Omental fat pad (tissue), 4 donors: ENCODE data around the gene MTOR. TPM values are rescaled to one million over a fixed set of nuclear protein-coding genes. Genes with fewer than 3 reads are reported as not detected.

Experiments used
- ATAC-seq: fragments of 150-250 bp; one replicate; pipeline ENCODE4 v1.9.1; 2016; ENCODE audit warnings: mild to moderate bottlenecking, moderate library complexity; ENCODE audit not compliant: low FRiP score
- DNase-seq: peaks from one replicate; pipeline ENCODE4 v3.0.0-alpha.2; 2019; ENCODE audit warnings: low spot score
- CTCF ChIP-seq, 3 donors: fragments of 450-650 bp; IDR thresholded peaks; one replicate each; pipeline ENCODE4 v1.5.1; 2016 to 2017; ENCODE audit warnings: antibody characterized with exemption in 3 of 3, mild to moderate bottlenecking in 3 of 3, moderate library complexity in 2 of 3
- total RNA-seq, 4 donors: library from RNA; depleted of rRNA; stranded (reverse); fragments of >200 nt; gene quantifications; one replicate each; pipeline ENCODE4 v1.1.0, GENCODE V29; 2016

MTOR gene
- total RNA-seq, 4 donors from 2014 or later: 38.0 to 48.2 (median 43.6) TPM

GRCh38 chr1:11245248-11245647, 17.1 kb downstream of the MTOR start:
- TF ChIP-seq CTCF (IDR thresholded peaks at IDR 0.05): no peak
- ATAC-seq (no peak), DNase-seq (no peak)

- ATAC-seq: no peak
- DNase-seq: no peak
- no peak for TF ChIP-seq CTCF (IDR thresholded peaks at IDR 0.05)
Observed at GRCh38 chr1:11238311-11238710, 24.0 kb downstream of the MTOR start.

GRCh38 chr1:11237356-11237755, 25.0 kb downstream of the MTOR start:
- DNase-seq: no peak
- no peak for TF ChIP-seq CTCF (IDR thresholded peaks at IDR 0.05)
- ATAC-seq: no peak

- ATAC-seq (no peak), DNase-seq (no peak)
- no peak for TF ChIP-seq CTCF (IDR thresholded peaks at IDR 0.05)
Observed at GRCh38 chr1:11233208-11233607, 29.1 kb downstream of the MTOR start.

GRCh38 chr1:11229203-11229602, 33.1 kb downstream of the MTOR start:
- ATAC-seq: no peak
- no peak for TF ChIP-seq CTCF (IDR thresholded peaks at IDR 0.05)
- no peak for DNase-seq

- no peak for ATAC-seq
- no peak for DNase-seq
- no peak for TF ChIP-seq CTCF (IDR thresholded peaks at IDR 0.05)
Observed at GRCh38 chr1:11227106-11228077, 35.0 kb downstream of the MTOR start.

- ATAC-seq (no peak), DNase-seq (no peak)
- TF ChIP-seq CTCF (IDR thresholded peaks at IDR 0.05): no peak
Observed at GRCh38 chr1:11216074-11216473, 46.3 kb downstream of the MTOR start.
